ENCODE measurements around the gene RYR2. TPM values are rescaled to one million over a fixed set of nuclear protein-coding genes. Genes with fewer than 3 reads are reported as not detected.

Gene RYR2
- total RNA-seq, 1 experiment from 2014 or later, result 3.4 TPM

GRCh38 chr1:237832858-237833257 is 790.9 kb downstream of the RYR2 start:
- H3K79me1 ChIP-seq (ENCODE audit: insufficient read depth, low read depth, low read length, poor library complexity, severe bottlenecking), result no peaks in the 10 kb centered on the region
- peak overlapping the region; percentile 60 for H2BK20ac ChIP-seq (ENCODE audit: low read depth, low read length, poor library complexity, severe bottlenecking)
- H4K20me1 ChIP-seq (ENCODE audit: control insufficient read depth, insufficient read depth, insufficient read length), result no peaks in the 10 kb centered on the region
- DNase-seq, result no peak
- no peak overlapping the region for H2BK5ac ChIP-seq (ENCODE audit: insufficient read length, low read length)
- no CpG with 5 or more reads among the region's 7 CpGs for WGBS (ENCODE audit: extremely low coverage, insufficient read length, low lambda C conversion rate)
- Mint-ChIP-seq H3K4me3 (no peak overlapping the region), H3K27ac (peak overlapping the region in 1 of 3 experiments; percentile 40; a peak in 3 of 7 replicates), H3K4me1 (peaks cover 27 to 30% of the 10 kb centered on the region in 2 experiments), H3K9me3 (peaks cover 0 to 1% of the 10 kb centered on the region in 2 experiments; a peak in 1 of 5 replicates), H3K36me3 (ENCODE audit: insufficient read depth in 1 of 3, low read depth in 3 of 3) (peaks cover 0 to 14% (median 5%) of the 10 kb centered on the region in 3 experiments; a peak in 3 of 7 replicates), H3K27me3 (ENCODE audit: low read depth) (no peaks in the 10 kb centered on the region; the same call in 1 of the 2 replicates)
- no peaks in the 10 kb centered on the region for H3K9me3 ChIP-seq (ENCODE audit: control insufficient read depth, low read depth, low read length)
- no peak overlapping the region for H2BK15ac ChIP-seq (ENCODE audit: low read depth, low read length)
- H3K27ac ChIP-seq (ENCODE audit: insufficient read length, low read depth, low read length), result no peak overlapping the region
- H3K79me2 ChIP-seq (ENCODE audit: insufficient read depth, low read length), result no peaks in the 10 kb centered on the region
- no peak overlapping the region for H2BK12ac ChIP-seq (ENCODE audit: insufficient read length, low read depth, low read length)
- H3K9ac ChIP-seq (ENCODE audit: extremely low read depth, insufficient read length, low read length), result no peak overlapping the region
- H3K27me3 ChIP-seq (ENCODE audit: insufficient read depth, low read length), result no peaks in the 10 kb centered on the region
- no peak overlapping the region for H3K23ac ChIP-seq (ENCODE audit: insufficient read length, low read depth, low read length)
- H2AK5ac ChIP-seq (ENCODE audit: insufficient read length, low read length), result no peak overlapping the region
- no peak overlapping the region for H4K5ac ChIP-seq (ENCODE audit: insufficient read length, low read depth, low read length)
- H3K23me2 ChIP-seq (ENCODE audit: insufficient read length, low read depth, low read length, poor library complexity, severe bottlenecking), result no peaks in the 10 kb centered on the region
- H3K4ac ChIP-seq (ENCODE audit: low read depth, low read length), result no peak overlapping the region
- H3T11ph ChIP-seq (ENCODE audit: low read length), result no peak overlapping the region
- no peak overlapping the region for H4K91ac ChIP-seq (ENCODE audit: insufficient read length, low read depth, low read length)
- TF ChIP-seq CTCF (conservative IDR thresholded peaks at IDR 0.05), result no peak
- H3K4me2 ChIP-seq (ENCODE audit: insufficient read depth, insufficient read length, low read length), result no peak overlapping the region
- peaks cover 4% of the 10 kb centered on the region; the same call in 1 of the 2 replicates for H3K4me1 ChIP-seq (ENCODE audit: insufficient read depth, low read length)
- H4K8ac ChIP-seq (replicated peaks; ENCODE audit: insufficient read length, low read depth, low read length), result no peak overlapping the region
- no peak overlapping the region for H2BK120ac ChIP-seq (ENCODE audit: low read depth, low read length, poor library complexity, severe bottlenecking)
- H3K14ac ChIP-seq (ENCODE audit: insufficient read depth, low read length), result no peak overlapping the region
- H3K56ac ChIP-seq (ENCODE audit: insufficient read length, low read depth, low read length), result no peak overlapping the region
- no peak overlapping the region for H3K18ac ChIP-seq (ENCODE audit: insufficient read length, low read depth, low read length)
- peak overlapping the region; percentile 59 for H2AFZ ChIP-seq (ENCODE audit: low read length)
